H1 (cell line): Measurements from ENCODE around the gene SLC6A12. TPM values are rescaled to one million over a fixed set of nuclear protein-coding genes. Genes with fewer than 3 reads are reported as not detected.

ENCODE experiments used
- CTCF ChIA-PET: fragments of 300-600 bp; sonication (Branson Sonifier 250); formaldehyde crosslinking; loops from one replicate; lab custom pipeline; 2021; ENCODE audit not compliant: partially characterized antibody; lab: Charles Lee
- POLR2A ChIA-PET: fragments of 300-600 bp; sonication (Branson Sonifier 250); formaldehyde crosslinking; loops from one replicate; lab custom pipeline; 2021; ENCODE audit warnings: inconsistent platforms; ENCODE audit not compliant: partially characterized antibody; lab: Charles Lee
- DNase-seq, 2 experiments: peaks; one replicate each; pipeline versions ENCODE4 v3.0.0 to v3.0.0-alpha.2; 2010 to 2022; ENCODE audit warnings: low spot score in 2 of 2, low read depth in 1 of 2, mixed read lengths in 1 of 2
- FAIRE-seq: peaks from 2 replicates; lab custom pipeline; 2011; peaks lifted over from hg19 to GRCh38; lab: Jason Lieb, UNC
- H2AFZ ChIP-seq: 2 replicates; pipeline ENCODE4 v1.8.1; 2012; ENCODE audit warnings: low read length, inconsistent platforms
- H2AK5ac ChIP-seq: 2 replicates; pipeline ENCODE4 v1.6.1; 2013; ENCODE audit warnings: low read depth, low read length
- H2BK120ac ChIP-seq: replicated peaks from 2 replicates; pipeline ENCODE3; 2013; ENCODE audit warnings: low read depth, low read length, inconsistent platforms
- H2BK12ac ChIP-seq: 2 replicates; pipeline ENCODE4 v1.6.1; 2013; ENCODE audit warnings: low read depth, low read length
- H2BK15ac ChIP-seq: 2 replicates; pipeline ENCODE4 v1.6.1; 2013; ENCODE audit warnings: low read length
- H2BK20ac ChIP-seq: 2 replicates; pipeline ENCODE4 v1.6.1; 2013; ENCODE audit warnings: low read length
- H2BK5ac ChIP-seq: 2 replicates; pipeline ENCODE4 v1.6.1; 2013; ENCODE audit warnings: low read depth, low read length
- H3K14ac ChIP-seq: 2 replicates; pipeline ENCODE4 v1.6.1; 2013; ENCODE audit warnings: inconsistent platforms; ENCODE audit not compliant: insufficient read length
- H3K18ac ChIP-seq: 2 replicates; pipeline ENCODE4 v1.6.1; 2013; ENCODE audit warnings: low read length; ENCODE audit errors: extremely low read depth
- H3K23ac ChIP-seq: 2 replicates; pipeline ENCODE4 v1.6.1; 2013; ENCODE audit warnings: inconsistent platforms; ENCODE audit not compliant: insufficient read length
- H3K23me2 ChIP-seq: 2 replicates; pipeline ENCODE4 v1.6.1; 2013; ENCODE audit warnings: low read depth, low read length
- H3K27ac ChIP-seq: 2 replicates; pipeline ENCODE4 v1.6.1; 2011; ENCODE audit warnings: low read depth, low read length, inconsistent platforms
- H3K27me3 ChIP-seq, 4 experiments: replicated peaks in 1 of 4; 1 replicate in 1 of 4; 2 replicates in 3 of 4; pipeline versions ENCODE4 v1.6.1 to v1.8.1; 2011 to 2013; ENCODE audit warnings: low read length in 3 of 4, mild to moderate bottlenecking in 3 of 4, inconsistent platforms in 2 of 4, mixed read lengths in 2 of 4, moderate library complexity in 1 of 4; ENCODE audit not compliant: control insufficient read depth in 3 of 4, insufficient read depth in 3 of 4; ENCODE audit errors: extremely low read depth in 1 of 4
- H3K36me3 ChIP-seq, 4 experiments: 2 replicates each; pipeline versions ENCODE4 v1.6.1 to v1.8.1; 2011 to 2013; ENCODE audit warnings: mild to moderate bottlenecking in 4 of 4, low read length in 3 of 4, moderate library complexity in 2 of 4, control low read depth in 1 of 4, inconsistent platforms in 1 of 4; ENCODE audit not compliant: insufficient read depth in 4 of 4, control insufficient read depth in 2 of 4
- H3K4ac ChIP-seq: replicated peaks from 2 replicates; pipeline ENCODE3; 2013; ENCODE audit warnings: low read length, low read depth, mixed read lengths, inconsistent platforms; ENCODE audit not compliant: insufficient read length
- H3K4me1 ChIP-seq, 4 experiments: replicated peaks in 1 of 4; 1 replicate in 1 of 4; 2 replicates in 3 of 4; pipeline versions ENCODE4 v1.6.1 to v1.8.1; 2011 to 2013; ENCODE audit warnings: low read length in 3 of 4, inconsistent platforms in 2 of 4, mixed read lengths in 1 of 4; ENCODE audit not compliant: insufficient read depth in 4 of 4, control insufficient read depth in 3 of 4
- H3K4me2 ChIP-seq, 2 experiments: 2 replicates each; pipeline versions ENCODE4 v1.6.1 to v1.8.1; 2011 to 2013; ENCODE audit warnings: low read depth in 2 of 2, low read length in 2 of 2, control low read depth in 1 of 2, inconsistent platforms in 1 of 2, mild to moderate bottlenecking in 1 of 2; ENCODE audit not compliant: insufficient read depth in 1 of 2
- H3K4me3 ChIP-seq, 4 experiments: fragments of 200-600, 300-600 bp in 1 of 4; sonication (generic), shearing (Covaris generic), sonication (Bioruptor Twin) in 1 of 4; 2 replicates each; pipeline versions ENCODE4 v1.5.1 to v1.8.1; 2011 to 2016; ENCODE audit warnings: low read length in 4 of 4, low read depth in 3 of 4, control low read depth in 2 of 4, inconsistent platforms in 2 of 4, mild to moderate bottlenecking in 2 of 4, mixed read lengths in 1 of 4, moderate library complexity in 1 of 4; ENCODE audit not compliant: insufficient read depth in 2 of 4; ENCODE audit errors: extremely low read depth in 1 of 4
- H3K56ac ChIP-seq: replicated peaks from 2 replicates; pipeline ENCODE3; 2013; ENCODE audit warnings: low read depth, mild to moderate bottlenecking, mixed read lengths, low read length, inconsistent platforms; ENCODE audit not compliant: insufficient read length
- H3K79me1 ChIP-seq: 2 replicates; pipeline ENCODE4 v1.6.1; 2013; ENCODE audit warnings: low read depth, low read length, control low read depth
- H3K79me2 ChIP-seq, 2 experiments: 2 replicates each; pipeline versions ENCODE4 v1.6.1 to v1.8.1; 2012 to 2013; ENCODE audit warnings: low read length in 2 of 2, mild to moderate bottlenecking in 2 of 2, inconsistent platforms in 1 of 2; ENCODE audit not compliant: insufficient read depth in 2 of 2, control insufficient read depth in 1 of 2
- H3K9ac ChIP-seq, 4 experiments: replicated peaks in 1 of 4; 1 replicate in 1 of 4; 2 replicates in 3 of 4; pipeline versions ENCODE4 v1.6.1 to v1.8.1; 2011 to 2013; ENCODE audit warnings: low read depth in 3 of 4, low read length in 3 of 4, control low read depth in 2 of 4, mild to moderate bottlenecking in 2 of 4, moderate library complexity in 2 of 4, inconsistent platforms in 1 of 4; ENCODE audit errors: extremely low read depth in 1 of 4
- H3K9me3 ChIP-seq, 2 experiments: 2 replicates each; pipeline versions ENCODE4 v1.6.1 to v1.8.1; 2012 to 2013; ENCODE audit warnings: mild to moderate bottlenecking in 2 of 2, moderate library complexity in 2 of 2, control low read depth in 1 of 2, inconsistent platforms in 1 of 2, low read depth in 1 of 2, low read length in 1 of 2, mixed read lengths in 1 of 2; ENCODE audit not compliant: insufficient read depth in 2 of 2
- H4K20me1 ChIP-seq, 2 experiments: replicated peaks in 1 of 2; 2 replicates each; pipeline versions ENCODE3 to v1.8.1; 2011 to 2013; ENCODE audit warnings: inconsistent platforms in 2 of 2, low read length in 2 of 2, mild to moderate bottlenecking in 1 of 2; ENCODE audit not compliant: insufficient read depth in 2 of 2, control insufficient read depth in 1 of 2
- H4K5ac ChIP-seq: 2 replicates; pipeline ENCODE4 v1.6.1; 2013; ENCODE audit warnings: low read length, low read depth, mixed read lengths, inconsistent platforms; ENCODE audit not compliant: insufficient read length
- H4K8ac ChIP-seq: 2 replicates; pipeline ENCODE4 v1.8.0; 2013; ENCODE audit warnings: mild to moderate bottlenecking, moderate library complexity, low read length, inconsistent platforms; ENCODE audit not compliant: insufficient read depth; ENCODE audit errors: extremely low read depth
- H4K91ac ChIP-seq: replicated peaks from 2 replicates; pipeline ENCODE3; 2013; ENCODE audit warnings: low read length, mixed read lengths, inconsistent platforms; ENCODE audit not compliant: insufficient read length
- SIX5 ChIP-seq: IDR thresholded peaks from 2 replicates; pipeline ENCODE4 v1.6.1; 2011; ENCODE audit warnings: mild to moderate bottlenecking, low read depth, low read length
- WGBS, 2 experiments: shearing (Covaris generic) in 1 of 2; methylation state at CpG; one replicate each; pipeline versions ENCODE4 v1.1.6 to v1.1.7; 2013 to 2015; ENCODE audit warnings: low lambda C conversion rate in 2 of 2, mixed read lengths in 2 of 2, inconsistent platforms in 1 of 2, low coverage in 1 of 2, missing lambda C conversion rate in 1 of 2; ENCODE audit not compliant: insufficient replicate concordance in 2 of 2, insufficient coverage in 1 of 2, insufficient read length in 1 of 2; ENCODE audit errors: extremely low coverage in 1 of 2, missing lambda C conversion rate in 1 of 2; 5-methylcytosine and 5-hydroxymethylcytosine counted together
- polyA plus RNA-seq, 7 experiments: library from polyadenylated mRNA; depleted of rRNA in 3 of 7; stranded (reverse) in 5 of 7; unstranded in 2 of 7; fragments of >200 nt in 5 of 7; fragments of 200-250 nt in 2 of 7; gene quantifications; 1 replicate in 5 of 7; 2 replicates in 1 of 7; 4 replicates in 1 of 7; pipeline versions ENCODE4 v1.2.1 to v1.2.3, GENCODE V29; 2011 to 2013; ENCODE audit warnings: missing spikeins in 2 of 7, mixed read lengths in 2 of 7
- total RNA-seq: library from RNA; stranded (reverse); fragmentation: NEBNext Ultra II Directional; extraction: Animal tissue kit (Norgen Biotek cat#: 25700); gene quantifications from 2 replicates; pipeline ENCODE4 v1.2.1, GENCODE V29; 2021

The SLC6A12 gene
- total and polyA plus RNA-seq, 2 of the 8 experiments (the other 6 are each of a cell fraction or from before 2014, with no cell fraction given) = 0.70 to 1.1 TPM

- no peak overlapping the region for H3K56ac ChIP-seq
- no peak overlapping the region for H2BK20ac ChIP-seq
- H2AFZ ChIP-seq = no peak overlapping the region
- H3K4me1 ChIP-seq = no peaks in the 10 kb centered on the region; a peak in 1 of 7 replicates
- no peak overlapping the region for H3K4me2 ChIP-seq
- DNase-seq (no peak), FAIRE-seq (no peak)
- no peak overlapping the region for H3K27ac ChIP-seq
- H2BK120ac ChIP-seq = no peak overlapping the region
- no peak overlapping the region for H3K4ac ChIP-seq
- no peak for TF ChIP-seq SIX5
- H3K79me2 ChIP-seq = no peaks in the 10 kb centered on the region
- H2BK12ac ChIP-seq = no peak overlapping the region
- H3K9ac ChIP-seq = no peak overlapping the region
- H2BK15ac ChIP-seq = no peak overlapping the region
- 90% methylated on average over 5 of the region's 5 CpGs; no CpG with 5 or more reads in 1 of the 2 experiments for whole genome bisulfite sequencing, 2 experiments
- H3K18ac ChIP-seq = no peak overlapping the region
- H3K79me1 ChIP-seq = no peaks in the 10 kb centered on the region
- CTCF ChIA-PET = interaction anchor here (0.7 to 1.8 kb wide), 3 partner anchors 14 to 42 kb away, joined by 3 to 11 read pairs (median 3); no protein-coding TSS in a partner anchor
- H4K91ac ChIP-seq = no peak overlapping the region
- no peak overlapping the region for H2AK5ac ChIP-seq
- no peak overlapping the region for H3K23ac ChIP-seq
- no peak overlapping the region for H3K4me3 ChIP-seq
- peaks cover 0 to 4% (median 1%) of the 10 kb centered on the region in 4 experiments; a peak in 2 of 7 replicates for H3K27me3 ChIP-seq
- no peak overlapping the region for H4K5ac ChIP-seq
- no peaks in the 10 kb centered on the region for H4K20me1 ChIP-seq
- H3K23me2 ChIP-seq = peaks cover 2% of the 10 kb centered on the region; the same call in 1 of the 2 replicates
- POLR2A ChIA-PET = interaction anchor here (1.0 to 1.4 kb wide), 2 partner anchors 9 to 25 kb away, joined by 3 read pairs; no protein-coding TSS in a partner anchor
- no peaks in the 10 kb centered on the region for H3K36me3 ChIP-seq
- no peaks in the 10 kb centered on the region for H3K9me3 ChIP-seq
- H2BK5ac ChIP-seq = no peak overlapping the region
- H3K14ac ChIP-seq = no peak overlapping the region
- H4K8ac ChIP-seq = no peak overlapping the region
Observed at GRCh38 chr12:195156-195555, 18.8 kb downstream of the SLC6A12 start.
